ENCODE measurements around the gene PRKCA.
A peak's percentile ranks its signal among the peaks of the same experiment; 100 is the strongest.

Gene PRKCA

GRCh38 chr17:66551839-66552238, 249.4 kb downstream of the PRKCA start:
- H3K4me3 ChIP-seq (ENCODE audit: low read length): no peak overlapping the region
- no peak for TF ChIP-seq CTCF (IDR thresholded peaks at IDR 0.05; ENCODE audit: insufficient read depth, low read depth, low read length, missing control alignments)
- peak; percentile 27 for DNase-seq (ENCODE audit: low read depth)

- no peak overlapping the region for H3K4me3 ChIP-seq (ENCODE audit: low read length)
- no peak for TF ChIP-seq CTCF (IDR thresholded peaks at IDR 0.05; ENCODE audit: insufficient read depth, low read depth, low read length, missing control alignments)
- DNase-seq (ENCODE audit: low read depth): no peak
These were observed 250.0 kb downstream of the PRKCA start for GRCh38 chr17:66552371-66552770.

- TF ChIP-seq CTCF (IDR thresholded peaks at IDR 0.05; ENCODE audit: insufficient read depth, low read depth, low read length, missing control alignments): no peak
- H3K4me3 ChIP-seq (ENCODE audit: low read length): no peak overlapping the region
These were observed 253.2 kb downstream of the PRKCA start for GRCh38 chr17:66555605-66556004.

GRCh38 chr17:66557200-66557599, 254.8 kb downstream of the PRKCA start:
- no peak overlapping the region for H3K4me3 ChIP-seq (ENCODE audit: low read length)
- no peak for DNase-seq (ENCODE audit: low read depth)
- TF ChIP-seq CTCF (IDR thresholded peaks at IDR 0.05; ENCODE audit: insufficient read depth, low read depth, low read length, missing control alignments): no peak

More at GRCh38 chr17:66555605-66556004, 253.2 kb downstream of the PRKCA start:
- DNase-seq (ENCODE audit: low read depth): no peak

GRCh38 chr17:66557886-66558285, 255.5 kb downstream of the PRKCA start:
- TF ChIP-seq CTCF (IDR thresholded peaks at IDR 0.05; ENCODE audit: insufficient read depth, low read depth, low read length, missing control alignments): no peak
- no peak for DNase-seq (ENCODE audit: low read depth)
- no peak overlapping the region for H3K4me3 ChIP-seq (ENCODE audit: low read length)

GRCh38 chr17:66560691-66561090, 258.3 kb downstream of the PRKCA start:
- TF ChIP-seq CTCF (IDR thresholded peaks at IDR 0.05; ENCODE audit: insufficient read depth, low read depth, low read length, missing control alignments): no peak
- H3K4me3 ChIP-seq (ENCODE audit: low read length): no peak overlapping the region
- no peak for DNase-seq (ENCODE audit: low read depth)

- no peak for DNase-seq (ENCODE audit: low read depth)
- H3K4me3 ChIP-seq (ENCODE audit: low read length): no peak overlapping the region
- TF ChIP-seq CTCF (IDR thresholded peaks at IDR 0.05; ENCODE audit: insufficient read depth, low read depth, low read length, missing control alignments): no peak
These were observed 259.7 kb downstream of the PRKCA start for GRCh38 chr17:66562119-66562518.

Measured in epithelial cell of esophagus (primary cell).